Fibroblast of the aortic adventitia (primary cell): ENCODE measurements around the gene PCYOX1L. TPM values are rescaled to one million over a fixed set of nuclear protein-coding genes. Genes with fewer than 3 reads are reported as not detected.
A peak's percentile ranks its signal among the peaks of the same experiment; 100 is the strongest.

Experiments used
- DNase-seq: peaks from one replicate; pipeline ENCODE4 v3.0.0-alpha.2; 2010; ENCODE audit warnings: low read depth
- H3K4me3 ChIP-seq: 2 replicates; pipeline ENCODE4 v1.5.1; 2011; ENCODE audit warnings: low read depth, mild to moderate bottlenecking, control low read depth, low read length, moderate library complexity
- total RNA-seq: library from RNA; depleted of rRNA; stranded (reverse); fragments of >200 nt; gene quantifications from 2 replicates; pipeline ENCODE4 v1.2.3, GENCODE V29; 2012; ENCODE audit warnings: low replicate concordance
- TF ChIP-seq, protein P1 (sequence below): IDR thresholded peaks from 2 replicates; pipeline ENCODE4 v1.5.1; 2011; ENCODE audit warnings: mild to moderate bottlenecking, low read length, control low read depth, inconsistent platforms; ENCODE audit not compliant: insufficient read depth

PCYOX1L gene
- total RNA-seq, 1 donor, result 6.4 TPM

DNA sequence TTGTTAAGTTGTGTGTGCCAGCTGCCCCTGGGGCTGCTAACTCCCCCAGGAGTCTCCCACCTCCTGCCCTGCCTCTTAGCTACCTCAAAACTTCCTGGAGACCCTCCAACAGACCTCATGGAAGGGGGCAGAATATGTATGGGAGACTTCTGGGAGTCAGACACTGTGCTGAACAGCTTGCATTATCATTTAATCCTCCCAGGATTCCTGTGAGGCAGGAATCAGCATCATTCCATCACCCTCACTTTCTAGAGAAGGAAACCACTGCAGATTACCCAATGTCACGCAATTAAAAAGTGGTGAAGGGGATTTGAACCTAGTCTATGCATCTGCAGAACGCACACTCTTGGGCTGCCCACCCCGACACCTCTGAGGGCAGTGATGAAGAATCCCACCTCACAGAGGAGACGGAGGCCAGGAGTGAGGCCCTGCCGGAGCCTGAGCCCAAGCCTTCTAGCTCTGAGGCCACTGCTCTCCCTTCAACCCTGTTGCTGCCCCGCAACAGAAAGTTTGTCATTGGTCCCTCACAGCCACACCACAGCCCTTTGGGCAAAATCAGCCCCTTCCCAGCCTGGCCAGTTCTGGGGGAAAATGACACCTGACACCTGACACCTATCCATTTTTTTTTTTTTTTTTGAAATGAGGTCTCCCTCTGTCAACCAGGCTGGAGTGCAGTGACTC is 51.6 kb downstream of the PCYOX1L start:
- TF ChIP-seq, protein P1, sequence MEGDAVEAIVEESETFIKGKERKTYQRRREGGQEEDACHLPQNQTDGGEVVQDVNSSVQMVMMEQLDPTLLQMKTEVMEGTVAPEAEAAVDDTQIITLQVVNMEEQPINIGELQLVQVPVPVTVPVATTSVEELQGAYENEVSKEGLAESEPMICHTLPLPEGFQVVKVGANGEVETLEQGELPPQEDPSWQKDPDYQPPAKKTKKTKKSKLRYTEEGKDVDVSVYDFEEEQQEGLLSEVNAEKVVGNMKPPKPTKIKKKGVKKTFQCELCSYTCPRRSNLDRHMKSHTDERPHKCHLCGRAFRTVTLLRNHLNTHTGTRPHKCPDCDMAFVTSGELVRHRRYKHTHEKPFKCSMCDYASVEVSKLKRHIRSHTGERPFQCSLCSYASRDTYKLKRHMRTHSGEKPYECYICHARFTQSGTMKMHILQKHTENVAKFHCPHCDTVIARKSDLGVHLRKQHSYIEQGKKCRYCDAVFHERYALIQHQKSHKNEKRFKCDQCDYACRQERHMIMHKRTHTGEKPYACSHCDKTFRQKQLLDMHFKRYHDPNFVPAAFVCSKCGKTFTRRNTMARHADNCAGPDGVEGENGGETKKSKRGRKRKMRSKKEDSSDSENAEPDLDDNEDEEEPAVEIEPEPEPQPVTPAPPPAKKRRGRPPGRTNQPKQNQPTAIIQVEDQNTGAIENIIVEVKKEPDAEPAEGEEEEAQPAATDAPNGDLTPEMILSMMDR, result no peak
- no peak for DNase-seq
- H3K4me3 ChIP-seq, result peak overlapping the region; percentile 84

DNA sequence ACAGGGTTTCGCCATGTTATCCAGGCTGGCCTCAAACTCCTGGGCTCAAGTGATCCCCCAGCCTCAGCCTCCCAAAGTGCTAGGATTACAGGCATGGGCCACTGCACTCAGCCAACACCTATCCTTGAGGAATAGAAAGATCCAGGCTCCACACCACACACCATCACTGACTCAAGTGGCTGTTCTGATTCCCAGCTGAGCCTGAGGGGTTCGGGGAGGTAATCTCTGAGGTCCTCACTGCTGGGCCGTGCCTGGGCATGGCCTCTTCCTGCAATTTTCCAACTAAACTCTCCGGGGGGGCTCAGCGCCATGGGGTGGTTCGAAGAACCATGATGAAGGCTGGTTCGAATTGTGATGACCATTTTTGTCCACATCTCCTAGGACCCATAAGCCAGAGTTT is 52.2 kb downstream of the PCYOX1L start:
- no peak for DNase-seq
- TF ChIP-seq, protein P1, result no peak
- H3K4me3 ChIP-seq, result peak overlapping the region; percentile 37

DNA sequence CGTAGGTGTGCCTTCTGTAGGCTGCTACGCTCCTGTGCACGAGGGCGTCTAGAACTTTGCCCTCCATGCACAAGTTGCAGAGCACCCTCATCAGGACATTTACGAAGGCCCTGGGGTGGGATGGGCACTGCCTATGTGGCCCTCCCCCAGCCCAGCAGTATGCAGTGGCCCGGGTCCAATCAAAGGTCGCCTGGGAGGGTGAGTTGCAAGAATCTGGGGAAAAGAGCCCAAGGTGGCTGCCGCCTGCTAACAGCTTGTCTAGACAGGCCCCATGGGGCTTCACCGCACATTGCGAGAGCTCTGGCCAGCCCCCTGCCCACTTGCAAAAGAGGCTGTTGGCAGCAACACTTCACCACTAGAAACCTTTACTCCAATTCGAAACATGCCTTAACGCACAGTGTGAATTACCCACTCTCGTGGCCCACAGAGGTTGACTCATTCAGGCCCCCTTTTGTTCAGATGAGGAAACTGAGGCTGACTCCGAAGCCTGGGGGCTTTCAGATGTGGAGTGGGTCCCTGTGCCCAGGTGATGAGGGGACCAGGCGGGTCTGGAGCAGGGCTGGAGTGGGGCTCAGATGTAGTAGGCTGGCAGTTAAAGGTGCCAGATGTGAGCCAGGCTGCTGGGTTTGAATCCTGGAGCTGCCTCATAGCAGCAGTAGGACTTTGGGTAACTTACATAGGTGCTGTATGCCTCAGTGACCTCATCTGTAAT is 53.0 kb downstream of the PCYOX1L start:
- no peak for DNase-seq
- TF ChIP-seq, protein P1, result no peak
- no peak overlapping the region for H3K4me3 ChIP-seq

DNA sequence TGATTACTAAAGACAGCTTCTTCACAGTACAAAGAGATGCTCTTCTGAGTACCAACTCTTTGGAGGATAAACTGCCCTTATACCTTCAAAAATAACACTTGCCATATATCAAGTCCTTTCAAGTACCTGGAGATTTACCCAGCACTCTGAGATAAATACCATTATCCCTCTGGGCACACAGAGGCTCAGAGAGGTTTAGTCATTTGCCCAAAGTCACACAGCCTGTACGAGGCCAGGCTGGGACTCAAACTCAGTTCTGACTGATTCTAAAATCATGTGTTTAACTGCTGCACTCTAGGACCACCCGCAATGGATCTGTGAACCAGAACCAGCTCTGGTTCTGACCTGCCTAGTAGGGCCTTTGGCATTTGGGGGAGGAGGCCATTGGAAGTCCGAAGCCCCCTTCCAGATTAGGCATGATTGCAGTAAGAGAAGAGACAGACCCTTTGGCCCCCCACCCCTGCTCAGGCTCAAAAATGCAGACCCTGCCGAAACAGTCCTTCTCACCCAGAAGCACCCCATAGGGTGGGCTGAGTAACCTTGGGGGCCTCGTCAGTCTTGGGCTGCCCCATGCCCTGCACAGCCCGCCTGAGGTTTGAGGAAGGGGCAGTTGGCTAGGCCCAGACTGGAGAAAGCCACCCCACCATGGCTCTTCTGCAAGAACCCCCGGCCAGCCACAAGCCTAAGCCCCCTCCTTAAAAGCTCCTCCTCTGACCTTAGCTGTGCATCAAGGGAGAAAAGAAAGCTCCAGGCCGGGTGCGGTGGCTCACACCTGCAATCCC is 54.1 kb downstream of the PCYOX1L start:
- H3K4me3 ChIP-seq, result no peak overlapping the region
- DNase-seq, result no peak
- TF ChIP-seq, protein P1, result no peak

DNA sequence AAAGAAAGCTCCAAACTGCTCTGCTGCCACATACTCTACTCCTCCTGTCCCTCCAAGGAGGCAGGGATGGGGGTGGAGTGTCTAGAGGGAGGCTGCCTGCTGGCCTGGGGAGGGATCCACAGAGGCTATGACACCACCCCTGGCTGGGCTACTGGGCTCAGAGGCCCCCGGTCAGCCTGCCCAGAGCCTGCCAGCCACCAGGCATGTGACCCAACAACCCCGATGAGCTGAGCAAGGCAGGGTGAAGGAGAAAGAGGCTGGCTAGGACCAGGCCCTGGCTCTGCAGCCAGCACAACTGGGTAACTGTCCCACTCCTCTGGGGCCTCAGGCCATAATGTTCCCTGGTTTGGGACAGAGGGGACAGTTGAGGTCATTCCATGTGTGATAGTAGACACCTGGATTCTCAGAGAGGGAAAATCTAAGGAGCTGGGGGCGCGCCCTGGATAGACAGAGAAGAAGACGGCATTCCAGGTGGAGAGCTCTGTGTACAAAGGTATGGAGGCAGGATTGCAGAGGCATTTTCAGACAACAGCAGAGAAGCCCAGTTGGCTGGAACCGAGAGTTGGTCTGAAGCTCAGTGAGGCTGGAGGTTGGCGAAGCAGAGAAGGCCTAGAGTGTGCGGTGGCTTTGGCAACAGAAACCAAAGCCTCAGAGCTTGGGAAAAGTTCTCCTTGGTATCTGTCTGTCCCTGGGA is 55.1 kb downstream of the PCYOX1L start:
- TF ChIP-seq, protein P1, result no peak
- no peak for DNase-seq
- H3K4me3 ChIP-seq, result no peak overlapping the region

DNA sequence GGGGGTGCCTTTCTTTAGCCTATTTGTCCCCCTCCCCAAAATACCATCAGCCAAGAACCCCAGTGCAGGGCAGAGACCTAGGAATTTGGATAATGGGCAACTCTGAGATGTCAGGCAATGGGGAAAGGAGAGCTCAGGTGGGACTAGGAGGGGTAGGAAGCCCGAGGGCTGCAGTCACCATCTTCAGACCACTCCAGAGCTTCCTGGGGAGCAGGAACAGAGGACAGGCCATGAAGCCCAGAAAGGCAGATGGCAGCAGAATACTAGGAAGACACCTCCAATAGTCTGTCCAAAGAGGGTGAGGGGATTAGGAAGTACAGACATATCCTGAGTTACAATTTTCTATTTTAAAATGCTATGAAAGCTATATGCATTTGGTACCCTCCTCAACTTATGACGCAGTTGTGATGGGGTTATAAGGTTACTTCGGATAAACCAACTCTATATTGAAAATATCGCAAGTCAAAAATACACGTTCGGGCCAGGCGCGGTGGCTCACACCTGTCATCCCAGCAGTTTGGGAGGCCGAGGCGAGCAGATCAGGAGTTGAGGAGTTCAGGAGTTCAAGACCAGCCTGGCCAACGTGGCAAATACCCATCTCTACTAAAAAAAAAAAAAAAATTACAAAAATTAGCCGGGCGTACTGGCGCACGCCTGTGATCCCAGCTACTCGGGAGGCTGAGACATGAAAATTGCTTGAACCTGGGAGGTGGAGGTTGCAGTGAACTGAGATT is 55.8 kb downstream of the PCYOX1L start:
- DNase-seq, result no peak
- TF ChIP-seq, protein P1, result no peak
- H3K4me3 ChIP-seq, result no peak overlapping the region
